Uterus (tissue), 4 donors: Measurements from ENCODE around the gene KRTAP9-9. TPM values are rescaled to one million over a fixed set of nuclear protein-coding genes. Genes with fewer than 3 reads are reported as not detected.

Experiments used
- DNase-seq, 2 donors: peaks; one replicate each; pipeline ENCODE4 v3.0.0-alpha.2; 2019 to 2020
- H3K27ac ChIP-seq, 2 donors: fragments of 200-600 bp; sonication (generic); 1 replicate in 1 of 2; 2 replicates in 1 of 2; pipeline ENCODE4 v1.5.1; 2016 to 2018
- H3K27me3 ChIP-seq, 2 donors: fragments of 200-600 bp; sonication (generic); one replicate each; pipeline ENCODE4 v1.5.1; 2018 to 2019; ENCODE audit warnings: control low read depth in 1 of 2
- H3K36me3 ChIP-seq, 2 donors: fragments of 200-600 bp; sonication (generic); one replicate each; pipeline ENCODE4 v1.5.1; 2019; ENCODE audit warnings: control low read depth in 1 of 2
- H3K4me1 ChIP-seq, 2 donors: fragments of 200-600 bp; sonication (generic); one replicate each; pipeline ENCODE4 v1.5.1; 2018 to 2019; ENCODE audit warnings: control low read depth in 1 of 2
- H3K4me3 ChIP-seq, 2 donors: fragments of 200-600 bp; sonication (generic); 1 replicate in 1 of 2; 2 replicates in 1 of 2; pipeline ENCODE4 v1.5.1; 2018 to 2019; ENCODE audit warnings: mild to moderate bottlenecking in 1 of 2
- H3K9me3 ChIP-seq, 2 donors: fragments of 200-600 bp; sonication (generic); one replicate each; pipeline ENCODE4 v1.5.1; 2019; ENCODE audit warnings: control low read depth in 1 of 2
- POLR2A ChIP-seq, 2 donors: fragments of 450-650 bp; IDR thresholded peaks; one replicate each; pipeline ENCODE4 v1.6.1; 2016; ENCODE audit warnings: antibody characterized with exemption in 2 of 2, mild to moderate bottlenecking in 1 of 2, moderate library complexity in 1 of 2
- intact Hi-C: fragments of 100-400 bp; cut with DNase I; formaldehyde crosslinking; loops from one replicate; pipeline ENCODE4 v1.15.1; 2023; ENCODE audit warnings: low total_unique reads
- small RNA-seq: library from RNA; depleted of rRNA; stranded (forward); fragments of <200 nt; gene quantifications from one replicate; pipeline ENCODE3, GENCODE V24; 2016
- total RNA-seq, 4 donors: library from RNA; depleted of rRNA in 3 of 4; stranded (reverse); fragments of >200 nt in 3 of 4; gene quantifications; one replicate each; pipeline versions ENCODE4 v1.1.0 to v1.2.4, GENCODE V29; 2014 to 2023
- TF ChIP-seq, protein P1 (sequence below), 4 experiments: fragments of 200-600 bp in 2 of 4; fragments of 450-650 bp in 2 of 4; sonication (generic) in 2 of 4; IDR thresholded peaks; one replicate each; pipeline ENCODE4 v1.5.1; 2016 to 2019; ENCODE audit warnings: antibody characterized with exemption in 4 of 4, mild to moderate bottlenecking in 2 of 4, moderate library complexity in 1 of 4
- donor health status: DM: yes; HTN: yes; CAD: no.

Gene KRTAP9-9
- total RNA-seq, 4 donors from 2014 or later = not detected

DNA sequence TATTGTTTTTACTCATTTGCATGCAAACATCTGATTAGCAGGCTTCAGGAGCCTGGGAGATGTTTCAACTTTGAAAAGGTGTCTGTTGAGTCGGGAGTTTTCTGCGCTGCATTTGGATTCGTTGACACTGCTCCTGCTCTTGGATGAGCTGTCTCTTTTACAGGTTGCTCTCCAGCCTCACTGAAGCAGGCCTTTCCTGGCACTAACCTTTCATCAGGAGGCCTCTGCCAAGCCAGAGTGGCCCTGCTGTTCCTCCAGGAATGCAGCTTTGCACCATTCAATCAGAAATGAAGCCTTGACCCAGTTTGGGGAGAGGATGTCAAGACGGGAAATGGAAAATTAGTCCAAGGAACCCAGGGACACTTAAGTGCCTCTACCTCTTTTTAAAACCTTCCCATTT is 47.8 kb downstream of the KRTAP9-9 start:
- Histone ChIP-seq H3K36me3 (no peaks in the 10 kb centered on the region), H3K27ac (no peak overlapping the region), H3K4me3 (no peak overlapping the region), H3K27me3 (no peaks in the 10 kb centered on the region), H3K4me1 (no peaks in the 10 kb centered on the region), H3K9me3 (no peaks in the 10 kb centered on the region)
- no peak for DNase-seq
- intact Hi-C loops = no loop called here
- TF ChIP-seq, protein P1, sequence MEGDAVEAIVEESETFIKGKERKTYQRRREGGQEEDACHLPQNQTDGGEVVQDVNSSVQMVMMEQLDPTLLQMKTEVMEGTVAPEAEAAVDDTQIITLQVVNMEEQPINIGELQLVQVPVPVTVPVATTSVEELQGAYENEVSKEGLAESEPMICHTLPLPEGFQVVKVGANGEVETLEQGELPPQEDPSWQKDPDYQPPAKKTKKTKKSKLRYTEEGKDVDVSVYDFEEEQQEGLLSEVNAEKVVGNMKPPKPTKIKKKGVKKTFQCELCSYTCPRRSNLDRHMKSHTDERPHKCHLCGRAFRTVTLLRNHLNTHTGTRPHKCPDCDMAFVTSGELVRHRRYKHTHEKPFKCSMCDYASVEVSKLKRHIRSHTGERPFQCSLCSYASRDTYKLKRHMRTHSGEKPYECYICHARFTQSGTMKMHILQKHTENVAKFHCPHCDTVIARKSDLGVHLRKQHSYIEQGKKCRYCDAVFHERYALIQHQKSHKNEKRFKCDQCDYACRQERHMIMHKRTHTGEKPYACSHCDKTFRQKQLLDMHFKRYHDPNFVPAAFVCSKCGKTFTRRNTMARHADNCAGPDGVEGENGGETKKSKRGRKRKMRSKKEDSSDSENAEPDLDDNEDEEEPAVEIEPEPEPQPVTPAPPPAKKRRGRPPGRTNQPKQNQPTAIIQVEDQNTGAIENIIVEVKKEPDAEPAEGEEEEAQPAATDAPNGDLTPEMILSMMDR (IDR thresholded peaks at IDR 0.05) = no peak
- no peak for TF ChIP-seq POLR2A (IDR thresholded peaks at IDR 0.05)

DNA sequence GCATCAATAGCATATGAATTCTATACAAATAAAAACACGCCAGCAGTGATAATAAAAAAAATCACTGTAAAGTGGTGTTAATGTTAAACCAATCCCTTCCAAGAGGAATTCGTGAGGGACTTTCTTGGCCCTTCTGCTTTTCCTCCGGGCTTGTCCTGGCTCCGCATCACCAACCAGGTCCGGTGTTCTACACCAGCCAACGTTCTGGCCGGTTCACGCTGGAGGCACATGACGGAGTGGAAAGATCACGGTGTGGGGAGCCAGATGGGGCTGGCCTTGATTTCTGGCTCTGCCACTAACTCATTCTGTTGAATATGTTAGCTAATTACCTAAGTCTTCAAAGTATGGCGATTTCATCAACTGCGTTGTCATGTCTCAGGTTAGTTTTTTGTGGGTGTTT is 48.9 kb downstream of the KRTAP9-9 start:
- Histone ChIP-seq H3K4me3 (no peak overlapping the region), H3K27me3 (no peaks in the 10 kb centered on the region), H3K27ac (no peak overlapping the region), H3K36me3 (no peaks in the 10 kb centered on the region), H3K9me3 (no peaks in the 10 kb centered on the region), H3K4me1 (no peaks in the 10 kb centered on the region)
- intact Hi-C loops = no loop called here
- TF ChIP-seq, protein P1 (IDR thresholded peaks at IDR 0.05) = no peak
- TF ChIP-seq POLR2A (IDR thresholded peaks at IDR 0.05) = no peak
- no peak for DNase-seq

Small RNA genes within 50 kb of the gene (small RNA-seq; reads per million reads assigned to genes)
- gene KRTAP9-10P = not detected

Other genes with a start within 250 kb of the KRTAP9-9 start
- not detected for gene KRTAP3-1, start 246.3 kb upstream of the KRTAP9-9 start, total RNA-seq
- gene KRTAP1-5, start 228.2 kb upstream of the KRTAP9-9 start, total RNA-seq = not detected
- not detected for gene KRTAP1-4, start 225.2 kb upstream of the KRTAP9-9 start, total RNA-seq
- gene KRTAP1-3, start 220.5 kb upstream of the KRTAP9-9 start, total RNA-seq = not detected
- gene KRTAP1-1, start 213.9 kb upstream of the KRTAP9-9 start, total RNA-seq = not detected
- not detected for gene KRTAP2-1, start 208.1 kb upstream of the KRTAP9-9 start, total RNA-seq
- gene KRTAP2-2, start 200.2 kb upstream of the KRTAP9-9 start, total RNA-seq = not detected
- not detected for gene KRTAP2-3, start 195.3 kb upstream of the KRTAP9-9 start, total RNA-seq
- not detected for gene KRTAP2-4, start 189.5 kb upstream of the KRTAP9-9 start, total RNA-seq
- not detected for gene KRTAP4-7, start 171.2 kb upstream of the KRTAP9-9 start, total RNA-seq
- gene KRTAP4-8, start 157.2 kb upstream of the KRTAP9-9 start, total RNA-seq = not detected
- gene KRTAP4-16, start 153.2 kb upstream of the KRTAP9-9 start, total RNA-seq = not detected
- not detected for gene KRTAP4-9, start 150.0 kb upstream of the KRTAP9-9 start, total RNA-seq
- gene KRTAP4-11, start 137.0 kb upstream of the KRTAP9-9 start, total RNA-seq = not detected
- not detected for gene KRTAP4-12, start 131.2 kb upstream of the KRTAP9-9 start, total RNA-seq
- gene KRTAP4-6, start 114.8 kb upstream of the KRTAP9-9 start, total RNA-seq = not detected
- gene KRTAP4-5, start 105.6 kb upstream of the KRTAP9-9 start, total RNA-seq = not detected
- gene KRTAP4-4, start 94.6 kb upstream of the KRTAP9-9 start, total RNA-seq = not detected
- gene KRTAP4-3, start 87.2 kb upstream of the KRTAP9-9 start, total RNA-seq = not detected
- gene KRTAP4-2, start 77.2 kb upstream of the KRTAP9-9 start, total RNA-seq = not detected
- not detected for gene KRTAP4-1, start 70.5 kb upstream of the KRTAP9-9 start, total RNA-seq
- gene KRTAP9-1, start 65.5 kb upstream of the KRTAP9-9 start, total RNA-seq = not detected
- not detected for gene KRTAP9-2, start 28.7 kb upstream of the KRTAP9-9 start, total RNA-seq
- gene KRTAP9-3, start 22.9 kb upstream of the KRTAP9-9 start, total RNA-seq = not detected
- not detected for gene KRTAP9-8, start 17.4 kb upstream of the KRTAP9-9 start, total RNA-seq
- gene KRTAP9-4, start 5.7 kb upstream of the KRTAP9-9 start, total RNA-seq = not detected
- not detected for gene KRTAP9-6, start 10.0 kb downstream of the KRTAP9-9 start, total RNA-seq
- not detected for gene KRTAP9-7, start 20.3 kb downstream of the KRTAP9-9 start, total RNA-seq
- not detected for gene KRTAP29-1, start 47.5 kb downstream of the KRTAP9-9 start, total RNA-seq
- not detected for gene KRTAP16-1, start 53.9 kb downstream of the KRTAP9-9 start, total RNA-seq
- not detected for gene KRTAP17-1, start 60.3 kb downstream of the KRTAP9-9 start, total RNA-seq
- gene KRT33A, start 95.4 kb downstream of the KRTAP9-9 start, total RNA-seq = not detected
- not detected for gene KRT33B, start 114.4 kb downstream of the KRTAP9-9 start, total RNA-seq
- gene KRT34, start 126.9 kb downstream of the KRTAP9-9 start, total RNA-seq = under 1 TPM in 1 of 4 donors, not detected in 3; 0.28 TPM
- gene KRT31, start 142.2 kb downstream of the KRTAP9-9 start, total RNA-seq = not detected
- not detected for gene KRT37, start 169.2 kb downstream of the KRTAP9-9 start, total RNA-seq
- not detected for gene KRT38, start 185.6 kb downstream of the KRTAP9-9 start, total RNA-seq
- not detected for gene KRT32, start 212.0 kb downstream of the KRTAP9-9 start, total RNA-seq
- not detected for gene KRT35, start 225.8 kb downstream of the KRTAP9-9 start, total RNA-seq
- not detected for gene KRT36, start 234.5 kb downstream of the KRTAP9-9 start, total RNA-seq